ENCODE results near the gene HADHB.

GRCh38 chr2:26197516-26197915 is 47.2 kb upstream of the HADHB start:
- TF ChIP-seq, protein P1, sequence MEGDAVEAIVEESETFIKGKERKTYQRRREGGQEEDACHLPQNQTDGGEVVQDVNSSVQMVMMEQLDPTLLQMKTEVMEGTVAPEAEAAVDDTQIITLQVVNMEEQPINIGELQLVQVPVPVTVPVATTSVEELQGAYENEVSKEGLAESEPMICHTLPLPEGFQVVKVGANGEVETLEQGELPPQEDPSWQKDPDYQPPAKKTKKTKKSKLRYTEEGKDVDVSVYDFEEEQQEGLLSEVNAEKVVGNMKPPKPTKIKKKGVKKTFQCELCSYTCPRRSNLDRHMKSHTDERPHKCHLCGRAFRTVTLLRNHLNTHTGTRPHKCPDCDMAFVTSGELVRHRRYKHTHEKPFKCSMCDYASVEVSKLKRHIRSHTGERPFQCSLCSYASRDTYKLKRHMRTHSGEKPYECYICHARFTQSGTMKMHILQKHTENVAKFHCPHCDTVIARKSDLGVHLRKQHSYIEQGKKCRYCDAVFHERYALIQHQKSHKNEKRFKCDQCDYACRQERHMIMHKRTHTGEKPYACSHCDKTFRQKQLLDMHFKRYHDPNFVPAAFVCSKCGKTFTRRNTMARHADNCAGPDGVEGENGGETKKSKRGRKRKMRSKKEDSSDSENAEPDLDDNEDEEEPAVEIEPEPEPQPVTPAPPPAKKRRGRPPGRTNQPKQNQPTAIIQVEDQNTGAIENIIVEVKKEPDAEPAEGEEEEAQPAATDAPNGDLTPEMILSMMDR (conservative IDR thresholded peaks at IDR 0.05; ENCODE audit: low read depth, low read length) = no peak
- TF ChIP-seq EZH2 (IDR thresholded peaks at IDR 0.05; ENCODE audit: borderline replicate concordance, low read depth, low read length, poor library complexity, severe bottlenecking) = no peak
